ENCODE measurements around the gene MKX.

DNA sequence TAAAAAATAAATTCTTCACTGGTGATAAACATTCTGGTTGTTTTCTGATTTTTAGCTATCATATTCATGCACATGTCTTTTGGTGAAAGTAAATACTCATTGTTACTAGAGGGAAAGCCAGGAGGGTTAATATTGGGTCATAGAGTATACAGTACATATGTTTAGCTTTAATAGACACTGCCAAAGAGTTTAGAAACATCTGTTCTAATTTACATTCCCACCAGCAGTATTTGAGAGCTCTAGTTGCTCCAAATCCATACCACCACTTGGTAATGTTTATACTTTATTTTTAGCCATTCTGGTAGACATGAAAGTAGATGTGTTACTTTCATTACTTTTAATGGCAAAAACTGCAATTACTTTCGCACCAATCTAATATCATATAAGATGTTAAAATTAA is 108.8 kb downstream of the MKX start:
- TF ChIP-seq, protein P1, sequence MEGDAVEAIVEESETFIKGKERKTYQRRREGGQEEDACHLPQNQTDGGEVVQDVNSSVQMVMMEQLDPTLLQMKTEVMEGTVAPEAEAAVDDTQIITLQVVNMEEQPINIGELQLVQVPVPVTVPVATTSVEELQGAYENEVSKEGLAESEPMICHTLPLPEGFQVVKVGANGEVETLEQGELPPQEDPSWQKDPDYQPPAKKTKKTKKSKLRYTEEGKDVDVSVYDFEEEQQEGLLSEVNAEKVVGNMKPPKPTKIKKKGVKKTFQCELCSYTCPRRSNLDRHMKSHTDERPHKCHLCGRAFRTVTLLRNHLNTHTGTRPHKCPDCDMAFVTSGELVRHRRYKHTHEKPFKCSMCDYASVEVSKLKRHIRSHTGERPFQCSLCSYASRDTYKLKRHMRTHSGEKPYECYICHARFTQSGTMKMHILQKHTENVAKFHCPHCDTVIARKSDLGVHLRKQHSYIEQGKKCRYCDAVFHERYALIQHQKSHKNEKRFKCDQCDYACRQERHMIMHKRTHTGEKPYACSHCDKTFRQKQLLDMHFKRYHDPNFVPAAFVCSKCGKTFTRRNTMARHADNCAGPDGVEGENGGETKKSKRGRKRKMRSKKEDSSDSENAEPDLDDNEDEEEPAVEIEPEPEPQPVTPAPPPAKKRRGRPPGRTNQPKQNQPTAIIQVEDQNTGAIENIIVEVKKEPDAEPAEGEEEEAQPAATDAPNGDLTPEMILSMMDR (IDR thresholded peaks at IDR 0.05; ENCODE audit: low read length): no peak
- TF ChIP-seq EZH2phosphoT487 (IDR thresholded peaks at IDR 0.05; ENCODE audit: low read length) (no peak), EZH2 (optimal IDR thresholded peaks at IDR 0.05; ENCODE audit: low read depth, low read length) (no peak)
